ENCODE data around the gene FCRL3. TPM values are rescaled to one million over a fixed set of nuclear protein-coding genes. Genes with fewer than 3 reads are reported as not detected.

Gene FCRL3
- total RNA-seq, 1 donor from 2014 or later: not detected

DNA sequence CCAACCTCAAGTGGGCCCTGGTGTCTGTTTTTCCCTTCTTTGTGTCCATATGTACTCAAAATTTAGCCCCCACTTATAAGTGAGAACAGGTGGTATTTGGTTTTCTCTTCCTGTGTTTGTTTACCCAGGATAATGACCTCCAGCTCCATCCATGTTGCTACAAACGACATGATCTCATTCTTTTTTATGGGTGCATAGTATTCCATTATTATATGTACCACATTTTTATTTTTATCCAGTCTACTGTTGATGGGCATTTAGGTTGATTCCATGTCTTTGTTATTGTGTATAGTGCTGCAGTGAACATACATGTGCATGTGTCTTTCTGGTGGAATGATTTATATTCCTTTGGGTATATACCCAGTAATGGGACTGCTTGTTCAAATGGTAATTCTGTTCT is 27.6 kb downstream of the FCRL3 start:
- no peaks in the 10 kb centered on the region for H3K27me3 Mint-ChIP-seq
- no peak overlapping the region for H3K27ac Mint-ChIP-seq
- TF ChIP-seq, protein P1, sequence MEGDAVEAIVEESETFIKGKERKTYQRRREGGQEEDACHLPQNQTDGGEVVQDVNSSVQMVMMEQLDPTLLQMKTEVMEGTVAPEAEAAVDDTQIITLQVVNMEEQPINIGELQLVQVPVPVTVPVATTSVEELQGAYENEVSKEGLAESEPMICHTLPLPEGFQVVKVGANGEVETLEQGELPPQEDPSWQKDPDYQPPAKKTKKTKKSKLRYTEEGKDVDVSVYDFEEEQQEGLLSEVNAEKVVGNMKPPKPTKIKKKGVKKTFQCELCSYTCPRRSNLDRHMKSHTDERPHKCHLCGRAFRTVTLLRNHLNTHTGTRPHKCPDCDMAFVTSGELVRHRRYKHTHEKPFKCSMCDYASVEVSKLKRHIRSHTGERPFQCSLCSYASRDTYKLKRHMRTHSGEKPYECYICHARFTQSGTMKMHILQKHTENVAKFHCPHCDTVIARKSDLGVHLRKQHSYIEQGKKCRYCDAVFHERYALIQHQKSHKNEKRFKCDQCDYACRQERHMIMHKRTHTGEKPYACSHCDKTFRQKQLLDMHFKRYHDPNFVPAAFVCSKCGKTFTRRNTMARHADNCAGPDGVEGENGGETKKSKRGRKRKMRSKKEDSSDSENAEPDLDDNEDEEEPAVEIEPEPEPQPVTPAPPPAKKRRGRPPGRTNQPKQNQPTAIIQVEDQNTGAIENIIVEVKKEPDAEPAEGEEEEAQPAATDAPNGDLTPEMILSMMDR (conservative IDR thresholded peaks at IDR 0.05): no peak
- no peak overlapping the region for H3K4me3 Mint-ChIP-seq
- no peak for DNase-seq (ENCODE audit: extremely low spot score, unreplicated experiment)
- H3K9me3 Mint-ChIP-seq: peaks cover 1% of the 10 kb centered on the region
- no peaks in the 10 kb centered on the region for H3K36me3 Mint-ChIP-seq
- no peaks in the 10 kb centered on the region for H3K4me1 Mint-ChIP-seq (ENCODE audit: unreplicated experiment)

DNA sequence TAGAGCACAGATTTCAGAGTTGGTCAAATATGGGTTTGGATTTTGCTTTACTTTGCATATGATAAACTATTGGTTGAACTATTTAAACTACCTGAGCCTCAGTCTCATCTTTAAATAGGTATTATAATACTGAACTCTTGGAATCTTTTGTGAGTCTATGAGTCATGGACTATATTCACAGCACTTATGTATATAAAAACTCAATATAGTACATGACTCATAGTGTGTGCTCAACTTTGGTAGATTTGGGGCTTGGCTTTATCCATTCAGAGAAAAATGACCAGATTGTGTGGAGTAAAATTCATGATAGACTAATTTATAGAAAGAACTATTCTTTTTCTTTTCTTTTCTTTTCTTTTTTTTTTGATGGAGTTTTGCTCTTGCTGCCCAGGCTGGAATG is 28.7 kb downstream of the FCRL3 start:
- peaks cover 5% of the 10 kb centered on the region for H3K9me3 Mint-ChIP-seq
- no peaks in the 10 kb centered on the region for H3K4me1 Mint-ChIP-seq (ENCODE audit: unreplicated experiment)
- DNase-seq (ENCODE audit: extremely low spot score, unreplicated experiment): no peak
- no peak overlapping the region for H3K4me3 Mint-ChIP-seq
- H3K27ac Mint-ChIP-seq: no peak overlapping the region
- H3K36me3 Mint-ChIP-seq: no peaks in the 10 kb centered on the region
- TF ChIP-seq, protein P1 (conservative IDR thresholded peaks at IDR 0.05): no peak
- no peaks in the 10 kb centered on the region for H3K27me3 Mint-ChIP-seq

DNA sequence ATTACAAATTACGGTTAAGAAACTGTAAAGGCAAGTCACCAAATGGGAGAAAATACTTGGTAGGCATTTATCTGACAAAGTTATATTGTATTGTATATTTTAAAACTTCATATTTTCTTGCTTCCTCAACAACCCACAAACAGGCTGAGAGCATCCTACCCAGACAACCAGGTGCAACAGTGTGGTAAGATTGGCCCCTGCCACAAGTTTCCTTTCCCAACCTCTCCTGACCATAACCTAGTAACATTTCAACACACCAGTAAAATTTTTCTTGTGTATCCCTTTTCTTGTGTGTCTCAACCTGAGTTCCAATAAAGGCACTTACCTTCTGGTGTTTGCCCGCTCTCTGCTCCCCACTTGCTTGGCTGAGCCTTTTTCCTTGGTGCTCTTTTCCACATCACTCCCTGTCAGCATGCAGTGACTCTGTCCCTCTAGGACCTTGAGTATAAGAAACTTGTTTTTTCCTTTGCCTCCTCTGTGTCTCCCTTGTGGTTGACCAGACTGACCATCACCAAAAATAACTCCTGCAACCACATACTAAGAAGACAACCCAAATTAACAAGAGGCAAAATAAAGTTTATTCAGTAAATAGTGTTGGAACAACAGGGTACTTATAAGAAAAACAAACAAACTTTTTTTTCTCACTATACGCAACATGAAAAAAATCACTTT is 40.9 kb downstream of the FCRL3 start:
- no peaks in the 10 kb centered on the region for H3K36me3 Mint-ChIP-seq
- no peaks in the 10 kb centered on the region for H3K27me3 Mint-ChIP-seq
- TF ChIP-seq, protein P1 (conservative IDR thresholded peaks at IDR 0.05): no peak
- DNase-seq (ENCODE audit: extremely low spot score, unreplicated experiment): no peak
- H3K4me1 Mint-ChIP-seq (ENCODE audit: unreplicated experiment): no peaks in the 10 kb centered on the region
- H3K9me3 Mint-ChIP-seq: no peaks in the 10 kb centered on the region
- H3K4me3 Mint-ChIP-seq: no peak overlapping the region
- H3K27ac Mint-ChIP-seq: no peak overlapping the region

DNA sequence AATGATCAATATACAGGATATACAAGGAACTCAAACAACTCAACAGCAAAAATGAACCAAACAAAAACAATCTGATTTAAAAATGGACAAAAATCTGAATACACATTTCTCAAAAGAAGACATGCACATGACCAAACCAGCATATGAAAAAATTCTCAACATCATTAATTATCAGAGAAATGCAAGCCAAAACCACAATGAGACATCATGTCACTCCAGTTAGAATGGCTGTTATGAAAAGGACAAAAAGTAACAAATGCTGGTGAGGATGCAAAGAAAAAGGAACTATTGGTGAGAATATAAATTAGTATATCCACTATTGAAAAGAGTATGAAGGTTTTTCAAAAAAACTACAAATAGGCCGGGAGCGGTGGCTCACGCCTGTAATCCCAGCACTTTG is 42.0 kb downstream of the FCRL3 start:
- Mint-ChIP-seq H3K4me1 (ENCODE audit: unreplicated experiment) (no peaks in the 10 kb centered on the region), H3K4me3 (no peak overlapping the region), H3K36me3 (no peaks in the 10 kb centered on the region), H3K27me3 (no peaks in the 10 kb centered on the region), H3K9me3 (no peaks in the 10 kb centered on the region), H3K27ac (no peak overlapping the region)
- DNase-seq (ENCODE audit: extremely low spot score, unreplicated experiment): no peak
- TF ChIP-seq, protein P1 (conservative IDR thresholded peaks at IDR 0.05): no peak

DNA sequence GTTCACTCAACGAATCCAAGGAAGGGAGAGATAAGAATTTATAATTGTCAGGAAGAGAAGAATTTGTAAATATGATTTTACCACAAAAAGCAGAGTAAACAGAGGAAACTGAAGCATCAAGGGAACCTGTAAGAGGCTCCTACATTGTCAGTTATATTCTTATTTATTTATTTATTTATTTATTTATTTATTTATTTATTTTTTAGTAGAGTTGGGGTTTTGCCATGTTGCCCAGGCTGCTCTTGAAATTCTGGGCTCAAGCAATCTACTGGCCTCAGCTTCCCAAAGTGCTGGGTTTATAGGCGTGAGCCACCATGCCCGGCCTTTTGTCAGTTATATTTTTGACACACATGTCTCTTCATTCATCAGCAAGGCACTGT is 47.1 kb downstream of the FCRL3 start:
- Mint-ChIP-seq H3K9me3 (no peaks in the 10 kb centered on the region), H3K36me3 (no peaks in the 10 kb centered on the region), H3K4me1 (ENCODE audit: unreplicated experiment) (no peaks in the 10 kb centered on the region), H3K27ac (no peak overlapping the region), H3K27me3 (peaks cover 7% of the 10 kb centered on the region), H3K4me3 (no peak overlapping the region)
- DNase-seq (ENCODE audit: extremely low spot score, unreplicated experiment): no peak
- TF ChIP-seq, protein P1 (conservative IDR thresholded peaks at IDR 0.05): no peak

Measured in type B pancreatic cell (in vitro differentiated cells).